Right hindlimb (tissue), 1 donor: ENCODE results near the gene DEGS2.
"Not testable (repeated sequence)": the region's sequence is repeated elsewhere in the genome, so short reads cannot be mapped to it uniquely, and the experiment has no call there.

Experiments
- DNase-seq: peaks from one replicate; pipeline ENCODE4 v3.0.0-alpha.2; 2018

The DEGS2 gene

GRCh38 chr14:100178691-100179090 is 19.2 kb upstream of the DEGS2 start:
- DNase-seq, result no peak

GRCh38 chr14:100176811-100177327 is 17.4 kb upstream of the DEGS2 start:
- no peak for DNase-seq

DNA sequence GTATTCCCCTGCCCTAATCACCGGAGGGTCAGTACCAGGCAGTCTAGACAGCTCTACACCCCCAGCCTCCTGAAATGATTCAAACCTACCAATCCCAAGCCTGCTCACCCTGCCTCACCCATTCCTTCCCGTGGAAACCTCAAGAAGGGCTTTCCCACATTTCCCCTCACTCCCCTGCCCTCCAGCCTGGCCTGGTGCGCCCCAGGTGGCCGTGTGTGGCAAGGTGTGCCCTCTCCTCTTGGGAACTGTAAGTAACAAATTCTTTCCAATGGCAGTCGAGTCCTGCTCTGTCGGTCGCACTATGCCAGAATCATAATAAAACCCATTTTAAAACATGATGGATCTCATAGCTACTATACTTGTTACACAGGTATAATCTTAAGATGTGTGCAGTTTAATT is 13.9 kb upstream of the DEGS2 start:
- no peak for DNase-seq

GRCh38 chr14:100172811-100173210 is 13.4 kb upstream of the DEGS2 start:
- no peak for DNase-seq

DNA sequence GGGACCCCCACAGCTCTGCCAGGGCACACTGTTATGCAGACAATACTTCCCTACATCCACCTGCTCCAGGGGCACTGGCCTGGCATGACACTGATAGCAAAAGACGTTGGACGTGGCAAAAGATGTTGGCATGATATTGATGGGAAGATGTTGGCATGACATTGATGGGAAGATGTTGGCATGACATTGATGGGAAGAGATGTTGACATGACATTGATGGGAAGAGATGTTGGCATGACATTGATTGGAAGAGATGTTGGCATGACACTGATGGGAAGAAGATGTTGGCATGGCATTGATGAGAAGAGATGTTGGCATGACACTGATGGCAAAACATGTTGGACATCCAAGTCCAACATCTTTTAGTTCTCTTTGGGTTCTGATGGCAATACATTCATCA is 11.4 kb upstream of the DEGS2 start:
- no peak for DNase-seq

DNA sequence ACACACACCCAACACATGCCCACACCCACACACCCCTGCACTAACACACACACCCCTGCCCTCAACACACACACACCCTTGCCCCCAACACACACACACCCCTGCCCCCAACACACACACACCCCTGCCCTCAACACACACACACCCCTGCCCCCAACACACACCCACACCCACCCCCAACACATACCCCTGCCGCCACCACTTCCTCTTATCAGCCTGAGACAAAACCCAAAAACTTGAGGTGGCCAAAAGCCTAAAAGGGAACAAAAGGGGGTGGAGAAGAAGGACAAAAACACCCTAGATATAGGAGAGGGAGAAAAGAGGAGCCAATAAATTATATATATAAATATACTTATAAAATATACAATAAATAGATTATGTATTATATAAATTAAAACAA is 9.1 kb upstream of the DEGS2 start:
- no peak for DNase-seq

DNA sequence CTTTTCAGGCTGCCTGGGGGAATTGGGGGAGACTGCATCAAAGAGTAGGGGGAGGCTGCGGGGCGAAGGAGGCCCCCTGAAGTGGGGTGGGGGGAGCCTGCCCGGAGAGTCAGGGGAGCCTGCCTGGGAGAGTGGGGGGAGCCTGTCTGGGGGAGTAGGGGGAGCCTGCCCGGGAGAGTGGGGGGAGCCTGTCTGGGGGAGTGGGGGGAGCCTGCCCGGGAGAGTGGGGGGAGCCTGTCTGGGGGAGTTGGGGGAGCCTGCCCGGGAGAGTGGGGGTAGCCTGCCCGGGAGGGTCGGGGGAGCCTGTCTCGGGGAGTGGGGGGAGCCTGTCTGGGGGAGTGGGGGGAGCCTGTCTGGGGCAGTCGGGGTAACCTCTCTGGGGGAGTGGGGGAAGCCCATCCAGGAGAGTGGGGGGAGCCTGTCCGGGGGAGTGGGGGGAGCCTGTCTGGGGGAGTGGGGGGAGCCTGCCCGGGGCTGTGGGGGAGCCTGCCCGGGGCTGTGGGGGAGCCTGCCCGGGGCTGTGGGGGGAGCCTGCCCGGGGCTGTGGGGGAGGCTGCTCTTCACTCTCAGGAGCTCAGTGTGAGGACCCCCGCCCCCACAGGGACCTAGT is 6.5 kb upstream of the DEGS2 start:
- DNase-seq, result no peak

DNA sequence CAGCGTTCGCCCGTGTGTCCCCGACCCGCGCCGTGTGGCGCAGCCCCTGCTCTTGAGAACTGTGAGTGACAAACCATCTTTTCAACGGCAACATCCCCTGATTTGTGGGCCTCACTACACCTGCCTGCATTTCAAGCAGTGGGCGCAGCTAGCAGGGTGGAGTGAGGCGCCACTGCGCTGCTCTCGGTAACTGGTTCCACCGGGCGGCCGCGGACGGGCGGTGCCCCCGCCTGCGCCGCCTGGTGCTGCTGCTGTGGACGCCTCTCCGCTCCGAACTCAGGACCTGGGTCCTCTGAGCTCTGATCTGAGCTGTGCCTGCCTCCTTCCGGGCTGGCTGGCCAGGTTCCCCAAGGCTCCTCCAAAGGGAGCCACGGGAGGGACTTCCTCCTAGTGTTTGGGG is 5.9 kb upstream of the DEGS2 start:
- no peak for DNase-seq

- DNase-seq, result no peak
These were observed 1.1 kb upstream of the DEGS2 start for GRCh38 chr14:100160534-100160916.

DNA sequence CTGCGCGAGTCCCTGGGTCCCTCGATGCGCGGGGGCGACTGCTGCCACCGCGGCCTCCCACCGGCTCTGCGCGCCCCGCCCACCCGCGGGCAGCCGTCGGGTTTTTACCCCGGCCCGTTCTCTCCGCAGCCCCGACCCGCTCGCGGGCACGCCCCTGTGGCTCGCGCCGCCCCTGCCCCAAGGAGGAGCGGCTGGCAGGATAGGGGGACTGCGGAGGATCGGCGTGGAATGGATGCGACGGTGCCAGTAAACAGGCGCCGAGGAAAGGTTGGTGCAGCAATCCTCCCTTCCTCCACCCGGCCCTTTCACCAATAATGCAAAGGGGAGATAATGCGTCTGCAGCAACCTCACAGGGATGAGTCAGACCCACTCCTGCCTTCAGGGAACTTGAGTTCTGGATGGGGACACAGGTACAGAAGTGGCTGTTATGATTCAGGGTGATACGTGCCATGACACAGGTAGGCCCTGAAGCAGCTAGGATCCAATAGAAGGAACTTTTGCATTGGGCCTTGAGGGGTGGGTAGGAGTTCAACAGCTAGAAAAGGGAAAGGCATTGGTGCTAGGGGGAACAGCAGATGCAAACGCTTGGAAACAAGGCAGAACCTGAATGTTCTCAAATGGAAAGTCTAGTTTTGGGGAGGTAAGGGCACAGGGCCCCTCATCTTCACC is 554 bp upstream of the DEGS2 start:
- DNase-seq, result no peak

DNA sequence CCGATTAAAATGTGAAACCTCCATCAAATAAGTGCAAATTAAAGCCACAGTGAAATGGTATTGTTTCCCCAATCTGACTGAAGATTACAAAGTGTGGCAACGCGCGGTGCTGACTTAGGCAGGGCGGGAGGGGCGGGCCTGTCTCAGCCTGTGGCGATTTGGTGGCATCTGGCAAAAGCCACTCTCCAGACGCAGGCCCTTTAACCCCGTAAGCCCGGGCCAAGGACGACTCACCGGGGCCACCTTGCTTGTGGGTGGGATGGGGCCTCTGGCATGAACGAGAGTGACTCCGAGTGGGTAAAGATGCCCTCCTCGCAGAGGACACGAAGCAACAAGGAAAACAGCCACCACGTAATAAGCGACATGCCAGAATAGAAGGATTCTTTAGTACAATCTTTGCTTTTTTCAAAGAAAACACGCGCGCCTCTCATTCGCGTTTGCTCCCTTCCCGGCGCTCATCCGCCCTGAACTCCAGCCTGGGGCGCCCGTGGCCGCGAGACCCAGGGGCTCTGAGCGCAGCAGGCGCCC is 815 bp downstream of the DEGS2 start:
- DNase-seq, result no peak

DNA sequence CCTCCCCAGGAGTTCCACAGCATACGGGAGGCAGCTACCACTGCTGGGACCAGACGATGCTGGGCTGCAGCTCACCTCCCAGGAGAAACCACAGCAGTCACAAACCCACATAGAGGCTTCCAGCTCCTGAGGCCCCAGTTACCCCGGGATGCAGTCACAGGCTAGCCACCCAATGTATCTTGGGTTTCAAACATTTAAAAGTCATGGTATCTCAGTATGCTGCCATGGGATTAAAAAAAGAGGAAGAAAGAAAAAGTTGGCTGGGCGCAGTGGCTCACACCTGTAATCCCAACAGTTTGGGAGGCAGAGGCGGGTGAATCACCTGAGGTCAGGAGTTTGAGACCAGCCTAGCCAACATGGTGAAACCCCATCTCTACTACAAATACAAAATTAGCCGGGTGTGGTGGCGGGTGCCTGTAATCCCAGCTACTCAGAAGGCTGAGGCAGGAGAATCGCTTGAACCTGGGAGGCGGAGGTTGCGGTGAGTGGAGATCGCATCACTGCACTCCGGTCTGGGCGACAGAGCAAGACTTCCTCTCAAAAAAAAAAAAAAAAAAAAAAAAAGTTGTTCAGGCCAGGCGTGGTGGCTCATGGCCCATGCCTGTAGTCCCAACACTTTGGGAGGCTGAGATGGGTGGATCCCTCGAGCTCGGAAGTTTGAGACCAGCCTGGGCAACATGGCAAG is 1.8 kb downstream of the DEGS2 start:
- DNase-seq, result not testable (repeated sequence)

DNA sequence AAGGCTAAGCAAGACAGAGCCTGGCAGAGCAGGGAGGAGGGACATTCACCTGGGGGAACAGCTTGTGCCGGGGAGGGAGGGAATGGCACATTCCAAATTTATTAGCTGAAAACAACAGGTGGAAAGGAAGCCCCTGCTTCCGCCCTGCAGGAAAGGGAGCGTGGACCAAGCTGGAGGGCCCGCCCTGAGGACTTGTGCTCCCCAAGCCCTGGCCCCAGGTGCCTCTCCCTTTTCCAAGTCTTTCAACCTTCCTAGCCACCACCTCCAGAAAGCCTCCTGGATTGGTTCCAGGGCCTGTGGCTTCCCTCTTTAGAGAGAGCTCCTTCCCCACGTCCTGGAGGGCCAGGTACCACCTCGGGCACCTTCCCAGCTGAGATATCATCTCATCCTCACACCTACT is 2.7 kb downstream of the DEGS2 start:
- DNase-seq, result no peak

GRCh38 chr14:100155756-100156616 is 3.5 kb downstream of the DEGS2 start:
- DNase-seq, result no peak

DNA sequence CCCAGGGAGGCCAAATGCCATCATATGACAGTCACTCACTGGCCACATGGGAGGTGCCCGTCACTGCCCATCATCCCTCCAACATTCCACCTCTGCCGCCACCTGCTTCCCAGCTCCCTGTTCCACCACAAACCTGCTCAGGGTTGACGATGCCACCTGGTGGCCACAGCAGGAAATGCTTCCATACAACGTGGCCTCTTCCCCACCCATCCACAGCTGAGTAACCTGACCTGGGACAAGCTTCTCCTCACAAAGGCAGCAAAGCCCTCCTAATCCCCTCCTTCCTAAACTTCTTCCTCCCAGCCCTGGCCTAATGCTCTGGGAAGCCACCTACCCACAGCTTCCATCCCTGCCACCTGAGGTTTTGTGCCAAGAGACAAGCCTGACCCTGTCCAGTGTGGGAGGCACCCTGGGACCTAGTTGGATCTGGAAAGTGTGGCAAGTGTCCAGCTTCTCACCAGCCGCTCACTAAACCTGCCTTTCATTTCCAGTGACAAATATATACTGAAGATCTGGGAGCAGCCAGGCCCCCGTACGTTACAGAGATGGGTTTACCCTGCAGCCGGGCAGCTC is 4.3 kb downstream of the DEGS2 start:
- no peak for DNase-seq

- no peak for DNase-seq
These were observed 5.9 kb downstream of the DEGS2 start for GRCh38 chr14:100153560-100153959.

DNA sequence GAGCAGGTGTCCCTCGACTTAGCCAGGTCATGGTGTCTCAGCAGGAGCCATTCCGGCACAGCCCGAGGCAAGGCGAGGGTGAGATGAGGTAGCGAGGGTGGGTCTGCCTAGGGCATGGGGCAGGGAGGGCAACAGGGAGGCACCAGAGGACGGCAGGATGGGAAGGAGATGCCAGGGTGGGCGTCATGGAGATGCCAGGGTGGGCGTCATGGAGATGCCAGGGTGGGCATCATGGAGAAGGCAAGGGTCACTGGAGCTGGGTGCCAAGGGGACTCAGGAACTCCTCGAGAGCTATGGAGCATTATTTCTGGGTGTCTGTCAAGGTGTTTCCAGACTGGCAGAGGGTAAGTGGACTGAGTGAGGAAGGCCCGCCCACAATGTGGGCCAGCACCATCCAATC is 7.4 kb downstream of the DEGS2 start:
- no peak for DNase-seq

DNA sequence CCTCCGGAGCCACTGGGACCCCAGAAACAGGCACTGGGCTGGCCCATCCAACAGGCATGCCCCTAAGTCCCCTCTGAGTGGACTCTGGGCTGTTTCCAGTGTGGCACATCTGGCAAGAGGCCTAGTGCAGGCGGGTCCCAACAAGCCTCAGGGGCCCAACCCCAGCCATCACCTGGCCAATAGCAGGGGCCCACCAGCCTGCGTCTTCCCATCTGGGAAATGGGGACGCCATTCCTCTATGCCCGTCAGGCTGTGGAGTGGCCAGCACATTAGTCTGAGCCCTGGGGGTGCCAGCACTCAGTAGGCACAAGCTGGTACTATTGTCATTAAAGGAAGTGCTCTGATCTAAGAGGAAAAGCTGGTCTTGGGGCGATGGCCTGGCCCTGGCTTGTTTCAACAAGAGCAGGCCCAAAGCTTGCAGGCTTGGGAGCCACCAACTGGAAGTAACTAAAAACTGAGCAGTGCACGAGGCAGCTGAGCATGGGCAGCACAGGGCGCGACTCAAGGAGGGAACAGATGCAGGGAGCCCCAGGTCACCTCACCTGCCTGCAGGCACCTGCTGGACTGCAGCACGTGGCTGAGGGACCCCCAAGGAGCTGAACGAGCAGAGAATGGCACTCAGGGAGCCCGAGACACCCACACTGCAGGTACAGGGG is 8.4 kb downstream of the DEGS2 start:
- no peak for DNase-seq

DNA sequence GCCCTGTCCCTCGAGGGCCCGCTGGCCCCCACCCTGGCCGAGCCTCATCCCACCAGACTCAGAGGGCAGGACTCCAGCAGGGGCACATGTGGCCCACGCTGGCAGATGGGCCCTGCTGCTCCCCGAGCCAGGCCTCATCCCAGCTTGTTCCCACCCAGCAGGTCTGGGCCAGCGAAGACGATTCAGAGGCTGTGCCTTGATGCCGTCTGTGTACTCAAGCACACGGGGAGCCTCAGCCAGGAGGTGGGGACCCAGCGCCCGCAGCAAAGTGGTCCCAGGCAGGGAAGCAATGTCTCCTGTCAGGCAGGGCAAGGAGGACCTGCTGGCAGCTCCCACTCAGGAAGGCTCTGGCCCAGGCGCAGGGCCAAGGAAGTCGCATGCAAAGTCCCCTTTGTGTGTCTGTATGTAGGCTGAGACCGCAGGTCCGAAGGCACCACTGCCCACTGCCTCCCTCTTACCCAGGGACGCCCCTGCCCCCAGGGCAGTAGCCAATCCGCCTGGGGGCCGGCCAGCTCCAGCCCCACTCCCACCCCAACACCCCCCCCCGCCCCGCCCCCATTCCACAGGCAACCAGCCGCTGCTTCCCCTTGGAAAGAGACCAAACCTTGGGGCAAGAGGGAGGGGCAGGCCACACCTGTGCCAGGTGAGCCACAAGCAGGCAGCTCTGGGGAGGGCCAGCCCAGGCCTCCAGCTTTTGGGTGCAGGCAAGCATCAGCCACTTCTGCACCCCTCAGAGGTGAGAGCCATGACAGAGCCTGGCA is 9.4 kb downstream of the DEGS2 start:
- no peak for DNase-seq

- no peak for DNase-seq
These were observed 10.4 kb downstream of the DEGS2 start for GRCh38 chr14:100148837-100149731.
